Measurements from ENCODE around the gene RNF223. TPM values are rescaled to one million over a fixed set of nuclear protein-coding genes. Genes with fewer than 3 reads are reported as not detected.

RNF223 gene
- total and polyA plus RNA-seq, 8 donors = 0.05 to 0.37 (median 0.16) TPM; not detected in 2

- H3K4me3 ChIP-seq = peak overlapping the region in 3 of 4 donors; percentile 8 to 45 (median 24)
- TF ChIP-seq CTCF (IDR thresholded peaks at IDR 0.05) = no peak
- peaks cover 0 to 3% (median 0%) of the 10 kb centered on the region in 3 donors for H3K36me3 ChIP-seq
- DNase-seq (peak in 5 of 6 donors; percentile 55 to 86 (median 69)), ATAC-seq (peak; percentile 66 to 87 (median 85)), FAIRE-seq (no peak)
- H3K4me1 ChIP-seq = peaks cover 8 to 9% (median 8%) of the 10 kb centered on the region in 3 donors
- H3K9me3 ChIP-seq = no peaks in the 10 kb centered on the region
- intact Hi-C loops (cut with DNase I) = no loop called here
- no peak overlapping the region for H3K27ac ChIP-seq
- H3K27me3 ChIP-seq = no peaks in the 10 kb centered on the region
- WGBS, 2 donors = 13 to 19% methylated on average over 64 to 96 of the region's 99 CpGs
Measured at GRCh38 chr1:1040004-1040991, 33.8 kb downstream of the RNF223 start.

DNA sequence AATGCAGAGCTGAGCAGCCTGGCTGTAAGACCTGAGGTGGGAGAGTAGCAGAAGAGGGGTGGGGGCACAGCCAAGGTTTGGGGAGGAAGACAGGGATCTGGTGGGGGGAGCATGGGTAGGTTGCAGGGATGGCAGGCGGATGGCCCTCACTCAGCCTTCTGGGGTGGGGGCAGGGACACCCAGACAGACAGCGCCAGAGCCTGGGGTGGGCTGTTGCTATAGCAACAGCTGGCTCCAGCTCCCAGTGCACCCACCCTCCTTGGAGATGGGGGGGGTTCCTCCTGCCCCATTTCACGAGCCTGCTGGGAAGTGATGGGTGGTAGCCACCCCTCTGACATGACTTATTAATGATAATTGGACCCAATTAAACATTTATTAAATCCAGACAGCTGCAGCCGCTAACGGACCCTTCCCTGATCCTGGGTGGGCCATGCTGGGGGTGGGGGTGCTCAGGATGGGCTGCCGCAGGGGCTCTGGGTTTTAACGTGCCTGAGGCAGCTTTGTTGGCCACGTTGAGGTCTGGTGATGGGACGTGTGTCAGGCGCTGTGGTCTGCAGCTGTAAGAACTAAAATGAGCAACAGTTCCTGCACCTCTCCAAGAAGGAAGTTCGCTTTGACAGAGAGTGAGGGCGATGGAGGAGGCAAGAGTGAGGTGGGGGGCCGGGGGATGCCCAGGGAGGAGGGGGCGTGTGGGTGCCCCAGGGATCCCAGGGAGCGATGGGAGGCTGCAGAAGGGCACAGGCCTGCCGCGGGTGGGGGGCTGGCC lies 34.8 kb downstream of the RNF223 start:
- H3K4me3 ChIP-seq = no peak overlapping the region
- WGBS, 2 donors = 60 to 71% methylated on average over 15 to 17 of the region's 17 CpGs
- H3K27ac ChIP-seq = no peak overlapping the region
- no peak for DNase-seq
- H3K9me3 ChIP-seq = no peaks in the 10 kb centered on the region
- intact Hi-C loops (cut with DNase I) = loop anchor here in 1 of 3 donors (10.0 kb wide), 2 partner anchors 75 to 255 kb away; partner anchors contain the start of gene C1orf159
- TF ChIP-seq CTCF (IDR thresholded peaks at IDR 0.05) = no peak
- H3K36me3 ChIP-seq = no peaks in the 10 kb centered on the region
- no peak for FAIRE-seq
- H3K4me1 ChIP-seq = peaks cover 8 to 9% (median 8%) of the 10 kb centered on the region in 3 donors
- no peak for ATAC-seq
- no peaks in the 10 kb centered on the region for H3K27me3 ChIP-seq

GRCh38 chr1:1038694-1039093 lies 35.4 kb downstream of the RNF223 start:
- Histone ChIP-seq H3K27ac (no peak overlapping the region), H3K9me3 (no peaks in the 10 kb centered on the region), H3K27me3 (no peaks in the 10 kb centered on the region), H3K36me3 (no peaks in the 10 kb centered on the region), H3K4me3 (no peak overlapping the region), H3K4me1 (peaks cover 8 to 9% (median 8%) of the 10 kb centered on the region in 3 donors)
- intact Hi-C loops (cut with DNase I) = loop anchor here in 1 of 3 donors (10.0 kb wide), 2 partner anchors 76 to 256 kb away; partner anchors contain the start of gene C1orf159
- DNase-seq (no peak), FAIRE-seq (no peak), ATAC-seq (no peak)
- WGBS, 2 donors = 90 to 96% methylated on average over 6 of the region's 6 CpGs
- TF ChIP-seq CTCF (IDR thresholded peaks at IDR 0.05) = no peak

- 58 to 62% methylated on average over 30 of the region's 30 CpGs for WGBS, 2 donors
- ATAC-seq (peak in 3 of 4 donors; percentile 19 to 28 (median 22)), FAIRE-seq (no peak)
Measured at GRCh38 chr1:1037366-1038327, 36.5 kb downstream of the RNF223 start.

More at GRCh38 chr1:1037366-1038327, 36.5 kb downstream of the RNF223 start:
- Histone ChIP-seq H3K9me3 (no peaks in the 10 kb centered on the region), H3K27me3 (no peaks in the 10 kb centered on the region), H3K4me3 (no peak overlapping the region), H3K36me3 (no peaks in the 10 kb centered on the region), H3K27ac (no peak overlapping the region), H3K4me1 (peaks cover 8 to 10% (median 9%) of the 10 kb centered on the region in 3 donors)
- no peak for TF ChIP-seq CTCF (IDR thresholded peaks at IDR 0.05)
- peak in 3 of 6 donors; percentile 60 to 77 (median 61) for DNase-seq
- intact Hi-C loops (cut with DNase I) = loop anchor here in 1 of 3 donors (10.0 kb wide), 2 partner anchors 77 to 257 kb away; partner anchors contain the start of gene C1orf159
